HEK293 (cell line): Measurements from ENCODE around the gene PPP1R1B.

Source experiments
- GLIS2 ChIP-seq: fragments of 450-650 bp; formaldehyde crosslinking; IDR thresholded peaks from 2 replicates; pipeline ENCODE4 v1.5.1; 2016; ENCODE audit warnings: missing biosample characterization, missing genetic modification characterization
- HOXC10 ChIP-seq: sonication (generic); formaldehyde crosslinking; IDR thresholded peaks from 2 replicates; pipeline ENCODE4 v1.8.1; 2023; ENCODE audit warnings: mild to moderate bottlenecking, missing genetic modification reagents
- PRDM1 ChIP-seq: fragments of 450-650 bp; formaldehyde crosslinking; IDR thresholded peaks from 2 replicates; pipeline ENCODE4; 2016; ENCODE audit warnings: missing biosample characterization, missing genetic modification characterization
- ZBTB1 ChIP-seq: fragments of 450-650 bp; formaldehyde crosslinking; IDR thresholded peaks from 2 replicates; pipeline ENCODE4 v1.5.1; 2016; ENCODE audit warnings: missing biosample characterization, missing genetic modification characterization
- ZNF114 ChIP-seq: fragments of 450-650 bp; formaldehyde crosslinking; IDR thresholded peaks from 2 replicates; pipeline ENCODE4 v1.5.0; 2017; ENCODE audit warnings: missing biosample characterization, missing genetic modification characterization
- ZNF221 ChIP-seq: fragments of 450-650 bp; formaldehyde crosslinking; IDR thresholded peaks from 2 replicates; pipeline ENCODE4 v1.5.1; 2017; ENCODE audit warnings: missing biosample characterization, missing genetic modification characterization, borderline replicate concordance
- ZNF324 ChIP-seq: fragments of 450-650 bp; formaldehyde crosslinking; IDR thresholded peaks from 2 replicates; pipeline ENCODE4 v1.5.1; 2016; ENCODE audit warnings: missing biosample characterization, missing genetic modification characterization
- ZNF423 ChIP-seq: fragments of 450-650 bp; formaldehyde crosslinking; IDR thresholded peaks from 2 replicates; pipeline ENCODE4 v1.5.1; 2016; ENCODE audit warnings: missing biosample characterization, missing genetic modification characterization
- ZNF626 ChIP-seq: fragments of 450-650 bp; sonication (Bioruptor Pico); formaldehyde crosslinking; IDR thresholded peaks from 2 replicates; pipeline ENCODE4 v1.5.1; 2018; ENCODE audit warnings: missing biosample characterization, missing genetic modification characterization, inconsistent platforms
- ZSCAN30 ChIP-seq: fragments of 450-650 bp; IDR thresholded peaks from 2 replicates; pipeline ENCODE4 v1.5.1; 2018; ENCODE audit warnings: missing biosample characterization, mild to moderate bottlenecking, missing genetic modification characterization, moderate library complexity
- TF ChIP-seq, protein P1 (sequence below): fragments of 450-650 bp; formaldehyde crosslinking; IDR thresholded peaks from 2 replicates; pipeline ENCODE4 v1.5.1; 2016; ENCODE audit warnings: missing biosample characterization, missing genetic modification characterization
- TF ChIP-seq, protein P2 (sequence below): fragments of 450-650 bp; IDR thresholded peaks from 2 replicates; pipeline ENCODE4 v1.5.1; 2018; ENCODE audit warnings: missing biosample characterization, missing genetic modification characterization
- TF ChIP-seq, protein P3 (sequence below): fragments of 450-650 bp; IDR thresholded peaks from 2 replicates; pipeline ENCODE4 v1.5.1; 2018; ENCODE audit warnings: missing biosample characterization, mild to moderate bottlenecking, missing genetic modification characterization
- TF ChIP-seq, protein P4 (sequence below): fragments of 450-650 bp; formaldehyde crosslinking; IDR thresholded peaks from 2 replicates; pipeline ENCODE4 v1.5.1; 2016; ENCODE audit warnings: missing biosample characterization, missing genetic modification characterization

DNA sequence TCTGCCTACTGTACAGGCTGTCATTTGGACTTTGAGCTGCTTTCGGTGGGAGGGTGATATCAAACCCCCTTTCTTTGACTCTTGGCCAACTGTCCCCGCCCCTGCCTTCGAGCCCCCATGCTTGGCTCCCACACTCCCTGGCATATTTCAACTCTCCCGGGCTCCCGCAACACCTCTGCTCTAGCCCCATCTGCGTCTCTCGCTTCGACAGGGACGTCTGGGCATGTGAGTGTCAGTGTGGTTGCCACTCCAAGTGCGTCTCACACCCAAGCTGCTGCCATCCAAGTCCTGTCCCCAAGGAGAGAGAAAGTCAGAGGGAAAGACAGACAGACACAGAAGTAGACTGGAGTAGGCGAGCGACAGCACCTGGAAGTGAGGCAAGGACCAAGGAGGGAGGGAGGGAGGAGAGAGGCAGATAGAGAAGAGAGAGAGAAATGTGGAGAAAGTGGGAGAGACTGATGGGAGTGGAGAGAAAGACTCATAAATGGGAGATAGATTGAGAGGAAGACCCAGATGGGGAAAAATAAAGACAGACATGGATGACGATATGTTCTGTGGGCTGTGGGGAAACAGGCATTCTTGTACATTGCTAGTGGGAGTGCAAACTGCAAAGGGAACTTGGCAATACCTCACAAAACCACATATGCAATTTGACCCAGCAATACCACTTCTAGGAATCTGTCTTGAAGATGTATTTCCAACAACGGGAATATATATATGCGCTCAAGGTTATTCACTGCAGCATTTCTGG, 22.0 kb downstream of the PPP1R1B start:
- no peak for TF ChIP-seq ZNF626
- TF ChIP-seq, protein P1, sequence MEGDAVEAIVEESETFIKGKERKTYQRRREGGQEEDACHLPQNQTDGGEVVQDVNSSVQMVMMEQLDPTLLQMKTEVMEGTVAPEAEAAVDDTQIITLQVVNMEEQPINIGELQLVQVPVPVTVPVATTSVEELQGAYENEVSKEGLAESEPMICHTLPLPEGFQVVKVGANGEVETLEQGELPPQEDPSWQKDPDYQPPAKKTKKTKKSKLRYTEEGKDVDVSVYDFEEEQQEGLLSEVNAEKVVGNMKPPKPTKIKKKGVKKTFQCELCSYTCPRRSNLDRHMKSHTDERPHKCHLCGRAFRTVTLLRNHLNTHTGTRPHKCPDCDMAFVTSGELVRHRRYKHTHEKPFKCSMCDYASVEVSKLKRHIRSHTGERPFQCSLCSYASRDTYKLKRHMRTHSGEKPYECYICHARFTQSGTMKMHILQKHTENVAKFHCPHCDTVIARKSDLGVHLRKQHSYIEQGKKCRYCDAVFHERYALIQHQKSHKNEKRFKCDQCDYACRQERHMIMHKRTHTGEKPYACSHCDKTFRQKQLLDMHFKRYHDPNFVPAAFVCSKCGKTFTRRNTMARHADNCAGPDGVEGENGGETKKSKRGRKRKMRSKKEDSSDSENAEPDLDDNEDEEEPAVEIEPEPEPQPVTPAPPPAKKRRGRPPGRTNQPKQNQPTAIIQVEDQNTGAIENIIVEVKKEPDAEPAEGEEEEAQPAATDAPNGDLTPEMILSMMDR (tag by site-specific recombination): no peak
- no peak for TF ChIP-seq ZSCAN30 (tag by site-specific recombination)
- TF ChIP-seq, protein P2, sequence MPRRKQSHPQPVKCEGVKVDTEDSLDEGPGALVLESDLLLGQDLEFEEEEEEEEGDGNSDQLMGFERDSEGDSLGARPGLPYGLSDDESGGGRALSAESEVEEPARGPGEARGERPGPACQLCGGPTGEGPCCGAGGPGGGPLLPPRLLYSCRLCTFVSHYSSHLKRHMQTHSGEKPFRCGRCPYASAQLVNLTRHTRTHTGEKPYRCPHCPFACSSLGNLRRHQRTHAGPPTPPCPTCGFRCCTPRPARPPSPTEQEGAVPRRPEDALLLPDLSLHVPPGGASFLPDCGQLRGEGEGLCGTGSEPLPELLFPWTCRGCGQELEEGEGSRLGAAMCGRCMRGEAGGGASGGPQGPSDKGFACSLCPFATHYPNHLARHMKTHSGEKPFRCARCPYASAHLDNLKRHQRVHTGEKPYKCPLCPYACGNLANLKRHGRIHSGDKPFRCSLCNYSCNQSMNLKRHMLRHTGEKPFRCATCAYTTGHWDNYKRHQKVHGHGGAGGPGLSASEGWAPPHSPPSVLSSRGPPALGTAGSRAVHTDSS (tag by site-specific recombination): no peak
- no peak for TF ChIP-seq ZNF114
- no peak for TF ChIP-seq ZNF324 (tag by site-specific recombination)
- no peak for TF ChIP-seq ZBTB1
- TF ChIP-seq GLIS2 (tag by site-specific recombination): no peak
- no peak for TF ChIP-seq ZNF221 (tag by site-specific recombination)
- TF ChIP-seq, protein P3, sequence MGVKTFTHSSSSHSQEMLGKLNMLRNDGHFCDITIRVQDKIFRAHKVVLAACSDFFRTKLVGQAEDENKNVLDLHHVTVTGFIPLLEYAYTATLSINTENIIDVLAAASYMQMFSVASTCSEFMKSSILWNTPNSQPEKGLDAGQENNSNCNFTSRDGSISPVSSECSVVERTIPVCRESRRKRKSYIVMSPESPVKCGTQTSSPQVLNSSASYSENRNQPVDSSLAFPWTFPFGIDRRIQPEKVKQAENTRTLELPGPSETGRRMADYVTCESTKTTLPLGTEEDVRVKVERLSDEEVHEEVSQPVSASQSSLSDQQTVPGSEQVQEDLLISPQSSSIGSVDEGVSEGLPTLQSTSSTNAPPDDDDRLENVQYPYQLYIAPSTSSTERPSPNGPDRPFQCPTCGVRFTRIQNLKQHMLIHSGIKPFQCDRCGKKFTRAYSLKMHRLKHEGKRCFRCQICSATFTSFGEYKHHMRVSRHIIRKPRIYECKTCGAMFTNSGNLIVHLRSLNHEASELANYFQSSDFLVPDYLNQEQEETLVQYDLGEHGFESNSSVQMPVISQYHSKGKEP (tag by site-specific recombination): no peak
- no peak for TF ChIP-seq HOXC10
- TF ChIP-seq ZNF423: no peak
- TF ChIP-seq, protein P4, sequence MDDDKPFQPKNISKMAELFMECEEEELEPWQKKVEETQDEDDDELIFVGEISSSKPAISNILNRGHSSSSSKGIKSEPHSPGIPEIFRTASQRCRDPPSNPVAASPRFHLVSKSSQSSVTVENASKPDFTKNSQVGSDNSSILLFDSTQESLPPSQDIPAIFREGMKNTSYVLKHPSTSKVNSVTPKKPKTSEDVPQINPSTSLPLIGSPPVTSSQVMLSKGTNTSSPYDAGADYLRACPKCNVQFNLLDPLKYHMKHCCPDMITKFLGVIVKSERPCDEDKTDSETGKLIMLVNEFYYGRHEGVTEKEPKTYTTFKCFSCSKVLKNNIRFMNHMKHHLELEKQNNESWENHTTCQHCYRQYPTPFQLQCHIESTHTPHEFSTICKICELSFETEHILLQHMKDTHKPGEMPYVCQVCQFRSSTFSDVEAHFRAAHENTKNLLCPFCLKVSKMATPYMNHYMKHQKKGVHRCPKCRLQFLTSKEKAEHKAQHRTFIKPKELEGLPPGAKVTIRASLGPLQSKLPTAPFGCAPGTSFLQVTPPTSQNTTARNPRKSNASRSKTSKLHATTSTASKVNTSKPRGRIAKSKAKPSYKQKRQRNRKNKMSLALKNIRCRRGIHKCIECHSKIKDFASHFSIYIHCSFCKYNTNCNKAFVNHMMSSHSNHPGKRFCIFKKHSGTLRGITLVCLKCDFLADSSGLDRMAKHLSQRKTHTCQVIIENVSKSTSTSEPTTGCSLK (tag by site-specific recombination): no peak
- peak; percentile 88 for TF ChIP-seq PRDM1 (tag by site-specific recombination)
